ENCODE results near the gene SIGLEC7.

DNA sequence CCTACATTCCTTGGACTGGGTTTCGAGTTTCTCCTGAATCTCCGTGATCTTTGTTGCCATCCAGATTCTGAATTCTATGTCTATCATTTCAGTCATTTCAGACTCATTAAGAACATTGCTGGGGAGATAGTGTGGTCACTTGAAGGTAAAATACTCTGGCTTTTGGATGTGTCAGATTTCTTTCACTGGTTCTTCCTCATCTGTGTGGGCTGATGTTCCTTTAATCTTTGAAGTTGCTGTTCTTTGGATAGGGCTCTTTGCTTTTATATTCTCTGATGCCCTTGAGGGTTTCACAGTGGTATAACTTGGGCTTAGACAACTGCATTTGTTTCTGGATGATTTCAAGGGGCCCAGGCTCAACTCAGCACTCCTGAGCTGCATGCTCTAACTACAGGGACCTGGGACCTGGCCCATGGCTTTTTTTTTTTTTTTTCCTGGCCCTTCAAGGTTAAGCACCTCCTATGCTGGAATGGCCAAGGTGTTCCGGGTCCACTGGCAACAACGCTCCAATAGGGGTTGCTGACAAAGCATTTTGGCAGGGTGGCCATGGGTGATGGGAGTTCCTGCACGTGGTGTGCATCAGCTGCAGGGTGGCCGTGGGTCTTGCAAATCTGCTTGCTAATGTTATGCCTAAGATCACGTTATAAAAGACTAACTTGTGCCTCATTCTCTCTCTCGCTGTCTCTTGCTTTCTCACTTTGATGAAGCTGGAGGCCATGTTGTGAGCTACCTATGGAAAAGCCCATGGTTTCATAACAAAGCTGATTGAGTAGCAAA is 5.9 kb upstream of the SIGLEC7 start:
- TF ChIP-seq ASH2L (IDR thresholded peaks at IDR 0.05; ENCODE audit: borderline replicate concordance, low read depth) = no peak
- no peak for TF ChIP-seq IKZF1 (conservative IDR thresholded peaks at IDR 0.05)
- no peak for TF ChIP-seq CREM (IDR thresholded peaks at IDR 0.05; ENCODE audit: low read depth)

All from GM12878 (cell line).